Fibroblast of lung (primary cell): ENCODE results near the gene LRP5. TPM values are rescaled to one million over a fixed set of nuclear protein-coding genes. Genes with fewer than 3 reads are reported as not detected.

Experiments used
- DNase-seq, 2 donors: peaks; one replicate each; pipeline versions ENCODE4 v3.0.0 to v3.0.0-alpha.2; 2010; ENCODE audit warnings: low read depth in 2 of 2
- H2AFZ ChIP-seq: 2 replicates; pipeline ENCODE4 v1.5.1; 2012; ENCODE audit warnings: low read length, control low read depth, inconsistent platforms
- H3K27ac ChIP-seq: 2 replicates; pipeline ENCODE4 v1.5.1; 2011; ENCODE audit warnings: low read length, control low read depth; ENCODE audit not compliant: insufficient read depth
- H3K27me3 ChIP-seq: 2 replicates; pipeline ENCODE4 v1.5.1; 2011; ENCODE audit warnings: mild to moderate bottlenecking, low read length; ENCODE audit not compliant: control insufficient read depth, insufficient read depth
- H3K36me3 ChIP-seq: 2 replicates; pipeline ENCODE4 v1.5.1; 2011; ENCODE audit warnings: low read length; ENCODE audit not compliant: control insufficient read depth, insufficient read depth
- H3K4me1 ChIP-seq: 2 replicates; pipeline ENCODE4 v1.5.1; 2011; ENCODE audit warnings: low read length; ENCODE audit not compliant: control insufficient read depth, insufficient read depth; ENCODE audit errors: extremely low read depth
- H3K4me2 ChIP-seq: 2 replicates; pipeline ENCODE4 v1.5.1; 2011; ENCODE audit warnings: low read length, control low read depth; ENCODE audit not compliant: insufficient read depth; ENCODE audit errors: extremely low read depth
- H3K4me3 ChIP-seq, 4 experiments: fragments of 200-600 bp in 1 of 4; sonication (generic) in 1 of 4; replicated peaks in 1 of 4; 2 replicates each; pipeline ENCODE4 v1.5.1; 2011 to 2016; ENCODE audit warnings: low read length in 4 of 4, low read depth in 3 of 4, mild to moderate bottlenecking in 3 of 4, control low read depth in 2 of 4, inconsistent platforms in 1 of 4, mixed read lengths in 1 of 4; ENCODE audit not compliant: insufficient read depth in 1 of 4; ENCODE audit errors: control extremely low read depth in 1 of 4
- H3K79me2 ChIP-seq: 2 replicates; pipeline ENCODE4 v1.5.1; 2012; ENCODE audit warnings: mild to moderate bottlenecking, low read length, inconsistent platforms; ENCODE audit not compliant: control insufficient read depth, insufficient read depth
- H3K9ac ChIP-seq: 2 replicates; pipeline ENCODE4 v1.5.1; 2011; ENCODE audit warnings: mild to moderate bottlenecking, low read length, control low read depth; ENCODE audit not compliant: insufficient read depth
- H3K9me3 ChIP-seq: 2 replicates; pipeline ENCODE4 v1.5.1; 2012; ENCODE audit warnings: low read depth, low read length; ENCODE audit not compliant: control insufficient read depth, insufficient read depth
- H4K20me1 ChIP-seq: 2 replicates; pipeline ENCODE4 v1.5.1; 2011; ENCODE audit warnings: low read length; ENCODE audit not compliant: control insufficient read depth, insufficient read depth; ENCODE audit errors: extremely low read depth
- CTCF ChIP-seq, 2 donors: IDR thresholded peaks in 1 of 2; conservative IDR thresholded peaks in 1 of 2; 1 replicate in 1 of 2; 2 replicates in 1 of 2; pipeline ENCODE4 v1.5.1; 2011 to 2012; ENCODE audit warnings: low read length in 2 of 2, control low read depth in 1 of 2, inconsistent platforms in 1 of 2, low read depth in 1 of 2, mild to moderate bottlenecking in 1 of 2
- EZH2 ChIP-seq: IDR thresholded peaks from 2 replicates; pipeline ENCODE4 v1.5.1; 2012; ENCODE audit warnings: low read length, control low read depth, mild to moderate bottlenecking; ENCODE audit errors: missing control alignments
- polyA plus RNA-seq, 2 donors: library from polyadenylated mRNA; depleted of rRNA in 1 of 2; stranded (reverse) in 1 of 2; unstranded in 1 of 2; fragments of >200 nt; gene quantifications; 2 replicates each; pipeline ENCODE4 v1.2.1, GENCODE V29; 2011 to 2012; ENCODE audit warnings: missing spikeins in 1 of 2
- total RNA-seq: library from RNA; depleted of rRNA; stranded (reverse); fragments of >200 nt; gene quantifications from 2 replicates; pipeline ENCODE4 v1.2.1, GENCODE V29; 2014

Gene LRP5
- total and polyA plus RNA-seq, 2 donors (not counting 1 experiment from before 2014, with no cell fraction given) = 3.8 to 22.0 TPM

- Histone ChIP-seq H3K4me2 (peak within 1 kb of the TSS; percentile 93), H3K4me3 (peak within 1 kb of the TSS; percentile 73 to 88 (median 84)), H3K9me3 (no peaks in the 10 kb centered on the region), H4K20me1 (peaks cover 2% of the 10 kb centered on the region), H3K36me3 (no peaks in the 10 kb centered on the region), H3K79me2 (peaks cover 52% of the 10 kb centered on the region), H2AFZ (peak within 1 kb of the TSS; percentile 96), H3K27ac (peak within 1 kb of the TSS; percentile 93), H3K4me1 (peaks cover 2% of the 10 kb centered on the region), H3K27me3 (no peaks in the 10 kb centered on the region), H3K9ac (peak within 1 kb of the TSS; percentile 93)
- DNase-seq = peak; percentile 47 to 55
- TF ChIP-seq EZH2 = no peak
- TF ChIP-seq CTCF (conservative IDR thresholded peaks at IDR 0.05 in 1 of 2, IDR thresholded peaks at IDR 0.05 in 1 of 2; ENCODE audit: low read depth in 1 of 2, low read length in 2 of 2) = no peak
These were observed 148.6 kb downstream of the LRP5 start, which contains the start of gene PPP6R3 for GRCh38 chr11:68460741-68461574. Gene PPP6R3, plus strand, starts transcription at chr11:68460752. Its CDS starts 76,913 bp downstream, at chr11:68537665.

GRCh38 chr11:68461575-68461917, 149.2 kb downstream of the LRP5 start:
- no peak overlapping the region for H2AFZ ChIP-seq
- no peaks in the 10 kb centered on the region for H3K9me3 ChIP-seq
- H3K79me2 ChIP-seq = peaks cover 56% of the 10 kb centered on the region
- peak overlapping the region; percentile 93 for H3K4me2 ChIP-seq
- TF ChIP-seq CTCF (conservative IDR thresholded peaks at IDR 0.05 in 1 of 2, IDR thresholded peaks at IDR 0.05 in 1 of 2; ENCODE audit: low read depth in 1 of 2, low read length in 2 of 2) = no peak
- TF ChIP-seq EZH2 = no peak
- H3K36me3 ChIP-seq = no peaks in the 10 kb centered on the region
- peak overlapping the region; percentile 44 for H3K9ac ChIP-seq
- no peaks in the 10 kb centered on the region for H3K27me3 ChIP-seq
- peaks cover 2% of the 10 kb centered on the region for H4K20me1 ChIP-seq
- H3K27ac ChIP-seq = peak overlapping the region; percentile 29
- no peak for DNase-seq
- H3K4me1 ChIP-seq = peaks cover 2% of the 10 kb centered on the region
- peak overlapping the region; percentile 61 to 81 (median 74) for H3K4me3 ChIP-seq

- Histone ChIP-seq H3K36me3 (peaks cover 2% of the 10 kb centered on the region), H3K9ac (no peak overlapping the region), H2AFZ (no peak overlapping the region), H3K4me2 (peak overlapping the region; percentile 37), H4K20me1 (peaks cover 2% of the 10 kb centered on the region), H3K27me3 (no peaks in the 10 kb centered on the region), H3K4me3 (no peak overlapping the region), H3K79me2 (peaks cover 76% of the 10 kb centered on the region), H3K4me1 (peaks cover 2% of the 10 kb centered on the region), H3K27ac (no peak overlapping the region), H3K9me3 (no peaks in the 10 kb centered on the region)
- no peak for DNase-seq
- TF ChIP-seq CTCF (conservative IDR thresholded peaks at IDR 0.05 in 1 of 2, IDR thresholded peaks at IDR 0.05 in 1 of 2; ENCODE audit: low read depth in 1 of 2, low read length in 2 of 2) (no peak), EZH2 (no peak)
These were observed 151.3 kb downstream of the LRP5 start for GRCh38 chr11:68463714-68464113.
